HEK293 (cell line): Measurements from ENCODE around the gene AP3D1.

ENCODE experiments used
- GLIS2 ChIP-seq: fragments of 450-650 bp; formaldehyde crosslinking; IDR thresholded peaks from 2 replicates; pipeline ENCODE4 v1.5.1; 2016; ENCODE audit warnings: missing biosample characterization, missing genetic modification characterization
- HOXA7 ChIP-seq: sonication (generic); formaldehyde crosslinking; IDR thresholded peaks from 2 replicates; pipeline ENCODE4 v1.8.1; 2022; ENCODE audit warnings: missing genetic modification reagents, borderline replicate concordance
- KLF10 ChIP-seq: fragments of 450-650 bp; IDR thresholded peaks from 2 replicates; pipeline ENCODE4 v1.5.1; 2018; ENCODE audit warnings: missing biosample characterization, mild to moderate bottlenecking, missing genetic modification characterization
- PRDM1 ChIP-seq: fragments of 450-650 bp; formaldehyde crosslinking; IDR thresholded peaks from 2 replicates; pipeline ENCODE4; 2016; ENCODE audit warnings: missing biosample characterization, missing genetic modification characterization
- SETDB1 ChIP-seq: IDR thresholded peaks from one replicate; pipeline ENCODE4 v1.6.1; 2017; ENCODE audit warnings: mild to moderate bottlenecking, low read length, moderate library complexity, mixed read lengths; ENCODE audit not compliant: insufficient read length
- SP3 ChIP-seq: fragments of 450-650 bp; formaldehyde crosslinking; IDR thresholded peaks from 2 replicates; pipeline ENCODE4 v1.5.1; 2016; ENCODE audit warnings: missing biosample characterization, missing genetic modification characterization
- ZBTB26 ChIP-seq: fragments of 450-650 bp; formaldehyde crosslinking; optimal IDR thresholded peaks from 2 replicates; pipeline ENCODE3; 2016; ENCODE audit warnings: missing biosample characterization, mild to moderate bottlenecking, missing genetic modification characterization
- ZBTB48 ChIP-seq: fragments of 450-650 bp; formaldehyde crosslinking; IDR thresholded peaks from 2 replicates; pipeline ENCODE4 v1.5.1; 2016; ENCODE audit warnings: missing biosample characterization, missing genetic modification characterization
- ZEB2 ChIP-seq: fragments of 450-650 bp; formaldehyde crosslinking; IDR thresholded peaks from 2 replicates; pipeline ENCODE4 v1.5.1; 2016; ENCODE audit warnings: missing biosample characterization, missing genetic modification characterization
- ZFHX2 ChIP-seq: fragments of 450-650 bp; formaldehyde crosslinking; conservative IDR thresholded peaks from 2 replicates; pipeline ENCODE4 v1.5.1; 2016; ENCODE audit warnings: missing biosample characterization, missing genetic modification characterization
- ZFP37 ChIP-seq: fragments of 450-650 bp; formaldehyde crosslinking; IDR thresholded peaks from 2 replicates; pipeline ENCODE4 v1.5.1; 2016; ENCODE audit warnings: missing biosample characterization, missing genetic modification characterization
- ZFP41 ChIP-seq: fragments of 450-650 bp; formaldehyde crosslinking; IDR thresholded peaks from 2 replicates; pipeline ENCODE4 v1.5.1; 2016; ENCODE audit warnings: missing biosample characterization, missing genetic modification characterization, borderline replicate concordance
- ZNF133 ChIP-seq: fragments of 450-650 bp; formaldehyde crosslinking; IDR thresholded peaks from 2 replicates; pipeline ENCODE4 v1.5.1; 2016; ENCODE audit warnings: missing biosample characterization, missing genetic modification characterization
- ZNF140 ChIP-seq: fragments of 450-650 bp; formaldehyde crosslinking; IDR thresholded peaks from 2 replicates; pipeline ENCODE4 v1.5.1; 2016; ENCODE audit warnings: missing biosample characterization, missing genetic modification characterization
- ZNF175 ChIP-seq: fragments of 450-650 bp; formaldehyde crosslinking; IDR thresholded peaks from 2 replicates; pipeline ENCODE4 v1.5.1; 2016; ENCODE audit warnings: missing biosample characterization, missing genetic modification characterization
- ZNF248 ChIP-seq: fragments of 450-650 bp; formaldehyde crosslinking; IDR thresholded peaks from 2 replicates; pipeline ENCODE4 v1.5.1; 2017; ENCODE audit warnings: missing biosample characterization, missing genetic modification characterization
- ZNF37A ChIP-seq: fragments of 450-650 bp; IDR thresholded peaks from 2 replicates; pipeline ENCODE4 v1.5.1; 2018; ENCODE audit warnings: missing biosample characterization, missing genetic modification characterization
- ZNF394 ChIP-seq: fragments of 450-650 bp; formaldehyde crosslinking; IDR thresholded peaks from 2 replicates; pipeline ENCODE4 v1.5.1; 2016; ENCODE audit warnings: missing biosample characterization, missing genetic modification characterization, mild to moderate bottlenecking, moderate library complexity, borderline replicate concordance
- ZNF404 ChIP-seq: fragments of 450-650 bp; formaldehyde crosslinking; IDR thresholded peaks from 2 replicates; pipeline ENCODE4 v1.5.1; 2017; ENCODE audit warnings: missing biosample characterization, missing genetic modification characterization
- ZNF416 ChIP-seq: fragments of 450-650 bp; formaldehyde crosslinking; IDR thresholded peaks from 2 replicates; pipeline ENCODE4 v1.5.1; 2016; ENCODE audit warnings: missing biosample characterization, missing genetic modification characterization
- ZNF501 ChIP-seq: fragments of 450-650 bp; formaldehyde crosslinking; IDR thresholded peaks from 2 replicates; pipeline ENCODE4 v1.5.1; 2016; ENCODE audit warnings: missing biosample characterization, missing genetic modification characterization
- ZNF514 ChIP-seq: fragments of 450-650 bp; formaldehyde crosslinking; IDR thresholded peaks from 2 replicates; pipeline ENCODE4 v1.5.1; 2016; ENCODE audit warnings: missing biosample characterization, missing genetic modification characterization
- ZNF596 ChIP-seq: fragments of 450-650 bp; IDR thresholded peaks from 2 replicates; pipeline ENCODE4 v1.5.0; 2018; ENCODE audit warnings: missing biosample characterization, mild to moderate bottlenecking, missing genetic modification characterization, moderate library complexity
- ZNF626 ChIP-seq: fragments of 450-650 bp; sonication (Bioruptor Pico); formaldehyde crosslinking; IDR thresholded peaks from 2 replicates; pipeline ENCODE4 v1.5.1; 2018; ENCODE audit warnings: missing biosample characterization, missing genetic modification characterization, inconsistent platforms
- ZNF76 ChIP-seq: fragments of 450-650 bp; formaldehyde crosslinking; IDR thresholded peaks from 2 replicates; pipeline ENCODE4; 2016; ENCODE audit warnings: low read depth, missing biosample characterization, missing genetic modification characterization, borderline replicate concordance
- ZNF768 ChIP-seq: fragments of 450-650 bp; formaldehyde crosslinking; IDR thresholded peaks from 2 replicates; pipeline ENCODE4 v1.5.1; 2018; ENCODE audit warnings: missing biosample characterization, mild to moderate bottlenecking, missing genetic modification characterization
- ZSCAN16 ChIP-seq: fragments of 450-650 bp; formaldehyde crosslinking; IDR thresholded peaks from 2 replicates; pipeline ENCODE4 v1.5.1; 2016; ENCODE audit warnings: missing biosample characterization, missing genetic modification characterization
- ZSCAN23 ChIP-seq: fragments of 450-650 bp; formaldehyde crosslinking; IDR thresholded peaks from 2 replicates; pipeline ENCODE4 v1.5.1; 2016; ENCODE audit warnings: missing biosample characterization, missing genetic modification characterization
- TF ChIP-seq, protein P1 (sequence below): fragments of 450-650 bp; formaldehyde crosslinking; IDR thresholded peaks from 2 replicates; pipeline ENCODE4 v1.5.1; 2017; ENCODE audit warnings: missing biosample characterization, missing genetic modification characterization
- TF ChIP-seq, protein P2 (sequence below): fragments of 450-650 bp; formaldehyde crosslinking; IDR thresholded peaks from 2 replicates; pipeline ENCODE4 v1.5.0; 2017; ENCODE audit warnings: missing biosample characterization, missing genetic modification characterization, borderline replicate concordance
- TF ChIP-seq, protein P3 (sequence below): fragments of 450-650 bp; formaldehyde crosslinking; IDR thresholded peaks from 2 replicates; pipeline ENCODE4 v1.5.1; 2016; ENCODE audit warnings: missing biosample characterization, missing genetic modification characterization, low read depth

The AP3D1 gene

DNA sequence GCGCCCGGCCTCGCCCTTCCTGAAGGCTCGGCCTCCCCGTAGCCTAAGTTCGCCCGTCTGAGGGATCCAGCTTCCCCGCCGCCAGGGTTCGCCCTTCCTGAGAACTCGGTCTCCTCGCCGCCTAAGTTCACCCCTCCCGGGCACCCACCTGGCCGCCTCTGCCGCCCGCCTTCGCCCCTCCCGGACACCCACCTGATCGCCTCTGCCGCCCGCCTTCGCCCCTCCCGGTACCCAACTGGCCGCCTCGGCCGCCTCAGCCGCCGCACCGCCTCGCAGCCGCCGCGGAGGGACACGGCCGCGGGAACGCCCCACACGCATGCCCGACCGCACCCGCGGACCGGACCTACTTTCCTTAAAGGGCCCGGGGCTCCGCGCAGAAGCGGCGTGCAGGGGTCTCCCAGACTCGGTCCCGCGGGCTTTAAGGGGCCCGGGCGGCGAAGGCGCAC, 55.3 kb downstream of the AP3D1 start, which contains the start of gene MOB3A (continued):
- TF ChIP-seq, protein P1, sequence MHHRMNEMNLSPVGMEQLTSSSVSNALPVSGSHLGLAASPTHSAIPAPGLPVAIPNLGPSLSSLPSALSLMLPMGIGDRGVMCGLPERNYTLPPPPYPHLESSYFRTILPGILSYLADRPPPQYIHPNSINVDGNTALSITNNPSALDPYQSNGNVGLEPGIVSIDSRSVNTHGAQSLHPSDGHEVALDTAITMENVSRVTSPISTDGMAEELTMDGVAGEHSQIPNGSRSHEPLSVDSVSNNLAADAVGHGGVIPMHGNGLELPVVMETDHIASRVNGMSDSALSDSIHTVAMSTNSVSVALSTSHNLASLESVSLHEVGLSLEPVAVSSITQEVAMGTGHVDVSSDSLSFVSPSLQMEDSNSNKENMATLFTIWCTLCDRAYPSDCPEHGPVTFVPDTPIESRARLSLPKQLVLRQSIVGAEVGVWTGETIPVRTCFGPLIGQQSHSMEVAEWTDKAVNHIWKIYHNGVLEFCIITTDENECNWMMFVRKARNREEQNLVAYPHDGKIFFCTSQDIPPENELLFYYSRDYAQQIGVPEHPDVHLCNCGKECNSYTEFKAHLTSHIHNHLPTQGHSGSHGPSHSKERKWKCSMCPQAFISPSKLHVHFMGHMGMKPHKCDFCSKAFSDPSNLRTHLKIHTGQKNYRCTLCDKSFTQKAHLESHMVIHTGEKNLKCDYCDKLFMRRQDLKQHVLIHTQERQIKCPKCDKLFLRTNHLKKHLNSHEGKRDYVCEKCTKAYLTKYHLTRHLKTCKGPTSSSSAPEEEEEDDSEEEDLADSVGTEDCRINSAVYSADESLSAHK (tag by site-specific recombination): peak; percentile 41; the same call in 1 of the 2 replicates
- TF ChIP-seq GLIS2 (tag by site-specific recombination): peak; percentile 51; the same call in 1 of the 2 replicates
- peak; percentile 79 for TF ChIP-seq ZNF501
- TF ChIP-seq ZFHX2 (tag by site-specific recombination): peak; percentile 98
- TF ChIP-seq, protein P2, sequence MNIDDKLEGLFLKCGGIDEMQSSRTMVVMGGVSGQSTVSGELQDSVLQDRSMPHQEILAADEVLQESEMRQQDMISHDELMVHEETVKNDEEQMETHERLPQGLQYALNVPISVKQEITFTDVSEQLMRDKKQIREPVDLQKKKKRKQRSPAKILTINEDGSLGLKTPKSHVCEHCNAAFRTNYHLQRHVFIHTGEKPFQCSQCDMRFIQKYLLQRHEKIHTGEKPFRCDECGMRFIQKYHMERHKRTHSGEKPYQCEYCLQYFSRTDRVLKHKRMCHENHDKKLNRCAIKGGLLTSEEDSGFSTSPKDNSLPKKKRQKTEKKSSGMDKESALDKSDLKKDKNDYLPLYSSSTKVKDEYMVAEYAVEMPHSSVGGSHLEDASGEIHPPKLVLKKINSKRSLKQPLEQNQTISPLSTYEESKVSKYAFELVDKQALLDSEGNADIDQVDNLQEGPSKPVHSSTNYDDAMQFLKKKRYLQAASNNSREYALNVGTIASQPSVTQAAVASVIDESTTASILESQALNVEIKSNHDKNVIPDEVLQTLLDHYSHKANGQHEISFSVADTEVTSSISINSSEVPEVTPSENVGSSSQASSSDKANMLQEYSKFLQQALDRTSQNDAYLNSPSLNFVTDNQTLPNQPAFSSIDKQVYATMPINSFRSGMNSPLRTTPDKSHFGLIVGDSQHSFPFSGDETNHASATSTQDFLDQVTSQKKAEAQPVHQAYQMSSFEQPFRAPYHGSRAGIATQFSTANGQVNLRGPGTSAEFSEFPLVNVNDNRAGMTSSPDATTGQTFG (tag by site-specific recombination): peak; percentile 39; the same call in 1 of the 2 replicates
- TF ChIP-seq ZNF394 (tag by site-specific recombination): peak; percentile 51; the same call in 1 of the 2 replicates
- TF ChIP-seq ZBTB26: peak; percentile 94
- TF ChIP-seq ZSCAN16 (tag by site-specific recombination): no peak
- TF ChIP-seq, protein P3, sequence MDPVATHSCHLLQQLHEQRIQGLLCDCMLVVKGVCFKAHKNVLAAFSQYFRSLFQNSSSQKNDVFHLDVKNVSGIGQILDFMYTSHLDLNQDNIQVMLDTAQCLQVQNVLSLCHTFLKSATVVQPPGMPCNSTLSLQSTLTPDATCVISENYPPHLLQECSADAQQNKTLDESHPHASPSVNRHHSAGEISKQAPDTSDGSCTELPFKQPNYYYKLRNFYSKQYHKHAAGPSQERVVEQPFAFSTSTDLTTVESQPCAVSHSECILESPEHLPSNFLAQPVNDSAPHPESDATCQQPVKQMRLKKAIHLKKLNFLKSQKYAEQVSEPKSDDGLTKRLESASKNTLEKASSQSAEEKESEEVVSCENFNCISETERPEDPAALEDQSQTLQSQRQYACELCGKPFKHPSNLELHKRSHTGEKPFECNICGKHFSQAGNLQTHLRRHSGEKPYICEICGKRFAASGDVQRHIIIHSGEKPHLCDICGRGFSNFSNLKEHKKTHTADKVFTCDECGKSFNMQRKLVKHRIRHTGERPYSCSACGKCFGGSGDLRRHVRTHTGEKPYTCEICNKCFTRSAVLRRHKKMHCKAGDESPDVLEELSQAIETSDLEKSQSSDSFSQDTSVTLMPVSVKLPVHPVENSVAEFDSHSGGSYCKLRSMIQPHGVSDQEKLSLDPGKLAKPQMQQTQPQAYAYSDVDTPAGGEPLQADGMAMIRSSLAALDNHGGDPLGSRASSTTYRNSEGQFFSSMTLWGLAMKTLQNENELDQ (tag by site-specific recombination): no peak; the same call in 1 of the 2 replicates
- no peak for TF ChIP-seq SETDB1
- no peak for TF ChIP-seq ZNF140 (tag by site-specific recombination)
- no peak for TF ChIP-seq ZNF416 (tag by site-specific recombination)
- no peak for TF ChIP-seq ZFP41
- no peak for TF ChIP-seq ZSCAN23 (tag by site-specific recombination)
- no peak for TF ChIP-seq PRDM1
- no peak for TF ChIP-seq HOXA7
- peak; percentile 74; the same call in 1 of the 2 replicates for TF ChIP-seq ZNF76 (tag by site-specific recombination)
- no peak for TF ChIP-seq ZNF37A (tag by site-specific recombination)
- TF ChIP-seq SP3 (tag by site-specific recombination): no peak; the same call in 1 of the 2 replicates
- no peak for TF ChIP-seq ZNF626
- TF ChIP-seq ZFP37 (tag by site-specific recombination): peak; percentile 58; the same call in 1 of the 2 replicates
- no peak for TF ChIP-seq ZNF404 (tag by site-specific recombination)
- no peak for TF ChIP-seq ZNF248 (tag by site-specific recombination)
- 0 out of 2 replicates have a peak, but pooled peaks have one; percentile 31 for TF ChIP-seq ZNF596
- peak; percentile 93 for TF ChIP-seq KLF10
- peak; percentile 87 for TF ChIP-seq ZEB2 (tag by site-specific recombination)
- no peak for TF ChIP-seq ZNF514 (tag by site-specific recombination)
- no peak for TF ChIP-seq ZNF768 (tag by site-specific recombination)
- peak; percentile 88; the same call in 1 of the 2 replicates for TF ChIP-seq ZBTB48 (tag by site-specific recombination)
- 0 out of 2 replicates have a peak, but pooled peaks have one; percentile 4 for TF ChIP-seq ZNF133 (tag by site-specific recombination)
- TF ChIP-seq ZNF175 (tag by site-specific recombination): no peak
